ENCODE data around the gene LEFTY2.
"Not testable (repeated sequence)": the region's sequence is repeated elsewhere in the genome, so short reads cannot be mapped to it uniquely, and the experiment has no call there.

Gene LEFTY2

GRCh38 chr1:225953315-225953714 is 12.3 kb upstream of the LEFTY2 start:
- DNase-seq (ENCODE audit: low read depth in 2 of 2, low spot score in 1 of 2) = no peak

- DNase-seq (ENCODE audit: low read depth in 2 of 2, low spot score in 1 of 2) = no peak
Measured at GRCh38 chr1:225950905-225951497, 10.0 kb upstream of the LEFTY2 start.

GRCh38 chr1:225949041-225949440 is 8.0 kb upstream of the LEFTY2 start:
- DNase-seq (ENCODE audit: low read depth in 2 of 2, low spot score in 1 of 2) = no peak

- DNase-seq (ENCODE audit: low read depth in 2 of 2, low spot score in 1 of 2) = no peak
Measured at GRCh38 chr1:225946803-225947202, 5.8 kb upstream of the LEFTY2 start.

- no peak for DNase-seq (ENCODE audit: low read depth in 2 of 2, low spot score in 1 of 2)
Measured at GRCh38 chr1:225946082-225946620, 5.1 kb upstream of the LEFTY2 start.

- no peak for DNase-seq (ENCODE audit: low read depth in 2 of 2, low spot score in 1 of 2)
Measured at GRCh38 chr1:225945564-225945963, 4.5 kb upstream of the LEFTY2 start.

GRCh38 chr1:225944951-225945350 is 3.9 kb upstream of the LEFTY2 start:
- DNase-seq (ENCODE audit: low read depth in 2 of 2, low spot score in 1 of 2) = no peak

GRCh38 chr1:225944387-225944786 is 3.4 kb upstream of the LEFTY2 start:
- no peak for DNase-seq (ENCODE audit: low read depth in 2 of 2, low spot score in 1 of 2)

- DNase-seq (ENCODE audit: low read depth in 2 of 2, low spot score in 1 of 2) = no peak
Measured at GRCh38 chr1:225943582-225943981, 2.6 kb upstream of the LEFTY2 start.

- no peak for DNase-seq (ENCODE audit: low read depth in 2 of 2, low spot score in 1 of 2)
Measured at GRCh38 chr1:225942574-225942973, 1.6 kb upstream of the LEFTY2 start.

- no peak for DNase-seq (ENCODE audit: low read depth in 2 of 2, low spot score in 1 of 2)
Measured at GRCh38 chr1:225941942-225942222, 862 bp upstream of the LEFTY2 start.

- DNase-seq (ENCODE audit: low read depth in 2 of 2, low spot score in 1 of 2) = no peak
Measured at GRCh38 chr1:225940385-225941151, 452 bp downstream of the LEFTY2 start.

- not testable (repeated sequence) for DNase-seq (ENCODE audit: low read depth in 2 of 2, low spot score in 1 of 2)
Measured at GRCh38 chr1:225939939-225940310, 1.1 kb downstream of the LEFTY2 start.

- not testable (repeated sequence) for DNase-seq (ENCODE audit: low read depth in 2 of 2, low spot score in 1 of 2)
Measured at GRCh38 chr1:225939097-225939938, 1.7 kb downstream of the LEFTY2 start.

GRCh38 chr1:225937048-225937968 is 3.7 kb downstream of the LEFTY2 start:
- DNase-seq (ENCODE audit: low read depth in 2 of 2, low spot score in 1 of 2) = no peak

GRCh38 chr1:225936523-225936922 is 4.5 kb downstream of the LEFTY2 start:
- no peak for DNase-seq (ENCODE audit: low read depth in 2 of 2, low spot score in 1 of 2)

GRCh38 chr1:225936086-225936485 is 4.9 kb downstream of the LEFTY2 start:
- DNase-seq (ENCODE audit: low read depth in 2 of 2, low spot score in 1 of 2) = not testable (repeated sequence)

- DNase-seq (ENCODE audit: low read depth in 2 of 2, low spot score in 1 of 2) = no peak
Measured at GRCh38 chr1:225934711-225935110, 6.3 kb downstream of the LEFTY2 start.

GRCh38 chr1:225933072-225933471 is 7.9 kb downstream of the LEFTY2 start:
- no peak for DNase-seq (ENCODE audit: low read depth in 2 of 2, low spot score in 1 of 2)

- no peak for DNase-seq (ENCODE audit: low read depth in 2 of 2, low spot score in 1 of 2)
Measured at GRCh38 chr1:225931270-225932136, 9.5 kb downstream of the LEFTY2 start.
